Common myeloid progenitor, CD34-positive (primary cell): Measurements from ENCODE around the gene SLC9A6.
A peak's percentile ranks its signal among the peaks of the same experiment; 100 is the strongest.

Experiments used
- CTCF ChIA-PET: fragments of 350-600 bp; sonication (Branson Sonifier 250); formaldehyde crosslinking; loops from one replicate; lab custom pipeline; 2021; ENCODE audit warnings: antibody characterized with exemption; lab: Charles Lee
- POLR2A ChIA-PET: fragments of 350-600 bp; sonication (Branson Sonifier 250); formaldehyde crosslinking; loops from one replicate; lab custom pipeline; 2021; ENCODE audit warnings: antibody characterized with exemption; lab: Charles Lee
- DNase-seq, 3 donors: peaks; one replicate each; pipeline versions ENCODE4 v3.0.0 to v3.0.0-alpha.2; 2013
- H3K27ac ChIP-seq, 2 experiments: 1 replicate in 1 of 2; 2 replicates in 1 of 2; pipeline ENCODE4 v1.7.0; 2013; ENCODE audit warnings: inconsistent platforms in 2 of 2, low read length in 2 of 2, mild to moderate bottlenecking in 2 of 2, low read depth in 1 of 2, moderate library complexity in 1 of 2; ENCODE audit not compliant: severe bottlenecking in 2 of 2, insufficient read depth in 1 of 2, poor library complexity in 1 of 2
- H3K27me3 ChIP-seq, 5 experiments: replicated peaks in 2 of 5; 1 replicate in 3 of 5; 2 replicates in 2 of 5; pipeline versions ENCODE4 v1.6.1 to v1.7.0; 2013; ENCODE audit warnings: low read length in 4 of 5, mild to moderate bottlenecking in 2 of 5, moderate library complexity in 2 of 5, inconsistent platforms in 1 of 5; ENCODE audit not compliant: insufficient read depth in 5 of 5, control insufficient read depth in 4 of 5
- H3K36me3 ChIP-seq, 4 experiments: 1 replicate in 2 of 4; 2 replicates in 2 of 4; pipeline versions ENCODE4 v1.6.1 to v1.7.0; 2013; ENCODE audit warnings: low read length in 3 of 4, control low read depth in 1 of 4, mild to moderate bottlenecking in 1 of 4; ENCODE audit not compliant: control insufficient read depth in 4 of 4, insufficient read depth in 4 of 4
- H3K4me1 ChIP-seq, 4 experiments: 1 replicate in 3 of 4; 2 replicates in 1 of 4; pipeline versions ENCODE4 v1.6.1 to v1.7.1; 2013; ENCODE audit warnings: low read length in 3 of 4, mild to moderate bottlenecking in 3 of 4, control low read depth in 1 of 4, inconsistent platforms in 1 of 4, moderate library complexity in 1 of 4; ENCODE audit not compliant: control insufficient read depth in 4 of 4, insufficient read depth in 4 of 4; ENCODE audit errors: control extremely low read depth in 1 of 4
- H3K4me3 ChIP-seq, 7 experiments: 1 replicate in 4 of 7; 2 replicates in 3 of 7; pipeline versions ENCODE4 v1.5.1 to v1.7.0; 2013; ENCODE audit warnings: mild to moderate bottlenecking in 7 of 7, low read length in 6 of 7, moderate library complexity in 6 of 7, inconsistent platforms in 2 of 7, low read depth in 2 of 7, control low read depth in 1 of 7; ENCODE audit not compliant: insufficient read depth in 4 of 7, control insufficient read depth in 1 of 7; ENCODE audit errors: extremely low read depth in 1 of 7
- H3K9me3 ChIP-seq, 5 experiments: 1 replicate in 4 of 5; 2 replicates in 1 of 5; pipeline versions ENCODE4 v1.6.1 to v1.7.1; 2013; ENCODE audit warnings: low read length in 4 of 5, mild to moderate bottlenecking in 2 of 5, inconsistent platforms in 1 of 5, low read depth in 1 of 5, moderate library complexity in 1 of 5; ENCODE audit not compliant: control insufficient read depth in 4 of 5, insufficient read depth in 2 of 5; ENCODE audit errors: control extremely low read depth in 1 of 5
- WGBS: methylation state at CpG from one replicate; pipeline ENCODE4 v1.1.5; 2013; ENCODE audit not compliant: insufficient coverage; 5-methylcytosine and 5-hydroxymethylcytosine counted together

The SLC9A6 gene

DNA sequence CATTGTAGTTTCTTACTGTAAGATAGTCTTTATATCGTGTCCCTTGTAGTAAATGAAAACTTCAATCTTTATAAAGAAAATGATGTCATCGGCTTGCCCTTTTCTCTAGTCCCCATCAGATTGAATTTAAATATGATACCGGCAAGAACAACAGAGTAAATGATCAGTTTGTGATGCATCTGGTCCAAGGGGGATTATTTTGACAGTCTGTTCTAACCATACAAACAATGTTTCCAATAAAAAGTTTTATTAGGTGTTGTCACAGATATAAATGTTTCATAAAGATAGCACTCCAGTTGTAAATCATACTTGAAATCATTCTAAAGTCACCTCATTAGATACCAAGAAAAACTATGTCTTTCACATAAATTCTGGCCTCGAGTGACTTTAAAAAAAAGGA is 72.3 kb downstream of the SLC9A6 start:
- Histone ChIP-seq H3K4me3 (no peak overlapping the region), H3K36me3 (no peaks in the 10 kb centered on the region), H3K9me3 (no peaks in the 10 kb centered on the region), H3K4me1 (peaks cover 0 to 20% (median 7%) of the 10 kb centered on the region in 4 experiments), H3K27me3 (no peaks in the 10 kb centered on the region), H3K27ac (no peak overlapping the region)
- WGBS, result 56% methylated on average over 1 of the region's 4 CpGs
- CTCF ChIA-PET, result interaction anchor here (0.8 kb wide), 1 partner anchor 110 kb away, joined by 3 read pairs; no protein-coding TSS in a partner anchor
- no peak for DNase-seq
- POLR2A ChIA-PET, result no interaction called here

DNA sequence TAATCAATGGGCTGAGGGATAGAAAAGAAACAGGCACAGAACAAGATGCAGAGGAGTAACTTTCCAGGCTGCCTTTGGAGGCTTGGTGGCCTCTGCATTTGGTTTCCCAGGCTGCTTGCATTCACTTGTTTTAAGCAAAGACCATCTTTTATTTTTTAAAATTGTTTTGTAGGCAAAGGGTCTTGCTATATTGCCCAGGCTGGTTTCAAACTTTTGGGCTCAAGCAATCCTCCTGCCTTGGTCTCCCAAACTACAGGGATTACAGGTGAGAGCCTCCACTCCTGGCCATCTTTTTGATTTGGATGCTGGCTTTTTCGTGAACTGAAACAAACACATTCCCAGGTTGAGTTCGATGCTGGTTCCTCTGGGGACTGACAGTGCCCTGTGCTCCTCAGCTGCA is 74.1 kb downstream of the SLC9A6 start:
- CTCF ChIA-PET, result interaction anchor here (1.2 kb wide), 1 partner anchor 12 kb away, joined by 3 read pairs; no protein-coding TSS in a partner anchor
- 85% methylated on average over 2 of the region's 2 CpGs for WGBS
- no peaks in the 10 kb centered on the region for H3K27me3 ChIP-seq

DNA sequence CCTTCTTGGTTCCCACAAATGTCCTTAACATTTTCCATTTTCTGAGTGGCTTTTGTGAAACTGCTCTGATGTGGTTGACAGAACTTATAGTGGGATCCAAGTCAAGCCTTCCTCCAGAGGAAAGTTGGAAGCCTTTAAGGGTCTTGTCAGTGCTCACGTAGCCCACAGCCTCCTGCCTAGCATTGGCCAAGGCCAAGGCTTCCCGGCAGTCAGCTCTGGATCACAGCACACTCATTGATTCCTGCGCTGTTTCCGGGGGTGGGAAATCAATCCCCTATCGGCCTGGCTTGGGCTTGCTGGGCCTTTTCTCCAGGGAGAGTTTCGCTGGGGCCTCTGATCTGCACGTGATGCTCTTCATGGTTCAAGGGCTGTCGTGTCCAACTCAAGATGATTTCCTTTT is 76.1 kb downstream of the SLC9A6 start:
- H3K4me1 ChIP-seq, result peaks cover 0 to 13% (median 5%) of the 10 kb centered on the region in 4 experiments
- no peaks in the 10 kb centered on the region for H3K36me3 ChIP-seq
- POLR2A ChIA-PET, result no interaction called here
- H3K27ac ChIP-seq, result no peak overlapping the region
- no peaks in the 10 kb centered on the region for H3K9me3 ChIP-seq
- H3K4me3 ChIP-seq, result no peak overlapping the region
- no peak for DNase-seq
- CTCF ChIA-PET, result interaction anchor here (0.6 to 1.8 kb wide), 2 partner anchors 33 to 517 kb away, joined by 3 to 4 read pairs; no protein-coding TSS in a partner anchor
- no peaks in the 10 kb centered on the region for H3K27me3 ChIP-seq
- 85% methylated on average over 8 of the region's 8 CpGs for WGBS

More for the DNA sequence above, 74.1 kb downstream of the SLC9A6 start:
- Histone ChIP-seq H3K4me3 (no peak overlapping the region), H3K4me1 (peaks cover 0 to 22% (median 8%) of the 10 kb centered on the region in 4 experiments), H3K27ac (no peak overlapping the region), H3K36me3 (no peaks in the 10 kb centered on the region), H3K9me3 (no peaks in the 10 kb centered on the region)
- no peak for DNase-seq
- POLR2A ChIA-PET, result no interaction called here

DNA sequence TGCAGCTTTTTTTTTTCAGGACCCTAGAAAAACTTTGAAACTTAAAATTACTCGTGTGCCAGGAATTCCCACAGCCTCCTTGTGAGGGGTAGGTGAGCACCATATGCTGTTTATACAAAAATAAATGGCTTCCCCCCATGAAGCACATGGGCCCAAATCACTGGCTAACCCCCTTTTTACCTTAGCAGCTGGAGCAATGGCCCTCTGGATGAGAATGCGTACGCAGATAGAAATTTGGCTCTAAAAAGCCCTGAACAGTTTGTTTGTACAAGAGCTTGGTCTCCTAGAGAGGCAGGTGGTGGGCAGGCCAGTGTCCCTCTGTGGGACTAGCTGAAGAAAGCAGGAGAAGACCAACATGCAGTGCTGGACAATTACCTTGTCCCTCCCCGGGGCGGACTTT is 76.5 kb downstream of the SLC9A6 start:
- WGBS, result 91% methylated on average over 3 of the region's 5 CpGs
- no peak for DNase-seq
- Histone ChIP-seq H3K27ac (no peak overlapping the region), H3K36me3 (no peaks in the 10 kb centered on the region), H3K4me3 (no peak overlapping the region), H3K27me3 (no peaks in the 10 kb centered on the region), H3K9me3 (no peaks in the 10 kb centered on the region), H3K4me1 (peaks cover 0 to 9% (median 3%) of the 10 kb centered on the region in 4 experiments)
- CTCF ChIA-PET, result interaction anchor here (0.6 to 1.8 kb wide), 2 partner anchors 33 to 517 kb away, joined by 3 to 4 read pairs; no protein-coding TSS in a partner anchor
- POLR2A ChIA-PET, result no interaction called here

DNA sequence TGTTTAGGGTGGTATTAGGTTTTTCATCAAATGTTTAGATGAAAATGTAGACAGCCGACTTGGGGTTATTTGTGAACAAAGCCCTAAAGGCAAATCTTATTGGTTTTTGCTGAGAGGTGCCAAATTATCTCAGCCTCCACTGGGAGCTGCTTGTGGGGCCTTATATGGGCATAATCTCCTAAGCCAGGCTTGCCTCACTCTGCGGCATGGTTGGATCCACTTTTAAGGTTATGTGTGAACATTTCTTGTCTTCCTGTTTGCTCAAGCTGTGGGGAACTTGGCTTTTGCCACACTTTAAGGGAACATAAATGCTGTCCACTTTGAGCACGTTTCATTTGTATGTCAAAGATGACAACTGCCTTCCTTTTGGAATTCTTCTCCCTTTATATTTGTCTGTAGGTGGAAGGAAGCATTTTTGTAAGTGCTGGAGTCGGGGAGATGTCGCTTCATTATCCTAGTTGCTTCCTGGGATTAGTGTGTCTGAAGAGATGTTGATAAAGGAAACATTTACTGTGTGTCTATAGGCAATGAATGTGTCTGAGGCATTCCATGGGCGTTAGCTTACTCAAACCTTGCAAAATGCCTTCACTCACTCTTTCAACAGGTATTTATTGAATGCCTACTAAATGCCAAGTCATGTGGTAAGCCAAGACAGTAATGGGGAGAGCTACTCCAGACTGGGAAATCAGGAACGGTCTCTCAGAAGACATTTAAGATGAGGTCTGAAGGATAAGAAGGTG is 78.3 kb downstream of the SLC9A6 start:
- Histone ChIP-seq H3K4me1 (peaks cover 0 to 6% (median 2%) of the 10 kb centered on the region in 4 experiments), H3K9me3 (no peaks in the 10 kb centered on the region), H3K4me3 (no peak overlapping the region), H3K36me3 (no peaks in the 10 kb centered on the region), H3K27me3 (no peaks in the 10 kb centered on the region), H3K27ac (no peak overlapping the region)
- peak in 2 of 3 donors; percentile 44 to 48 for DNase-seq
- ChIA-PET CTCF (interaction anchor here (1.8 kb wide), 1 partner anchor 35 kb away, joined by 4 read pairs; no protein-coding TSS in a partner anchor), POLR2A (no interaction called here)
- WGBS, result 59% methylated on average over 5 of the region's 7 CpGs

DNA sequence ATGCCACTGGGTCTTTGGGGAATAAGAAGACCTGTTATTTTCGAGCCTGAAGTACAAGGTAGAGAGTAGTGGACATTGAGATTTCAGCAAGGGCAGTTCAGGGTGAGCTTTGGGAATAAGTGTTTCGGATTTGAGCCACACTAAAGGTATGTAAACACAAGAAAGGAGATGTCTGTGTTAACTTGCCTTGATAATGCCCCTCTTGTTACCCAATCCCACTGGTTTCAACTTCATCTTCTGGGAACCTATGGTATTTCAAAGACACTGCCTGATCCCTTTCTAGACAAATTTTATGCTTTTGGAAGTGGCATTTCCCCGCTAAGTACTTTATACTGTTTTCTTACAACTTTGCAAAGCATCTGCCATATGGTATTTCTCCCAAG is 79.4 kb downstream of the SLC9A6 start:
- WGBS, result 40% methylated on average over 2 of the region's 3 CpGs
- Histone ChIP-seq H3K27ac (no peak overlapping the region), H3K4me1 (peaks cover 0 to 4% (median 1%) of the 10 kb centered on the region in 4 experiments), H3K36me3 (no peaks in the 10 kb centered on the region), H3K9me3 (no peaks in the 10 kb centered on the region), H3K27me3 (no peaks in the 10 kb centered on the region), H3K4me3 (no peak overlapping the region)
- ChIA-PET POLR2A (no interaction called here), CTCF (no interaction called here)
- no peak for DNase-seq

DNA sequence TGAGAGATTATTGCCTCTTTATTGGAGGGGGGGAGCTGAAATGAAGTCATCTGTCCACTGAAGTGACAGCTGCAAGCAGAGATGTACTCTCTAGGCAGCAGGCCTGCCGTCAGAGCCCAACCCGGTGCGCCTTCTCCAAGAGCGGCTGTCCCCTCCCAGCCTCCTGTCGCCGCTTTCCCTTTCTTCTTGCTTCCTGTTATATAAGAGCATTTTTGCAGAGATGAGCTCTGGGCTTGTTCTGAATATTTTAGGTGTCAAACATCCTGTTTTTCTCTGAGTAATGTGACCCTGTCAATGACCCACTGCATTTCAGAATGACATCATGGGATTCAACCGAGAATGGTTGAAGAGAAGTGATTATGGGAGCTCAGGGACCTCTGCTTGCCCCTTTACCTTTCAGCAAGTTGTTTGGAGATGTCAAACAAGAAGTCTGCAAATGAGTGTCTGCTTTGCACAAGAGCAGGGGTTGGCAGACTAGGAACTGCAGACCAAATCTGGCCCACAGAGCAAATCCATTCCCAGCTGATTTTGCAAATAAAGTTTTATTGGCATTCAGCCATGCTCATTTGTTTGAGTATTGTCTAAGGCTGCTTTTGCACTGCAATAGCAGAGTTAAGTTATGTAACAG is 79.9 kb downstream of the SLC9A6 start:
- ChIA-PET POLR2A (no interaction called here), CTCF (no interaction called here)
- WGBS, result 73% methylated on average over 6 of the region's 7 CpGs
- Histone ChIP-seq H3K4me3 (no peak overlapping the region), H3K27me3 (no peaks in the 10 kb centered on the region), H3K36me3 (no peaks in the 10 kb centered on the region), H3K9me3 (no peaks in the 10 kb centered on the region), H3K4me1 (peaks cover 0 to 4% (median 1%) of the 10 kb centered on the region in 4 experiments), H3K27ac (no peak overlapping the region)
- DNase-seq, result peak in 2 of 3 donors; percentile 23 to 26
